Activated CD4-positive, alpha-beta T cell treated with anti-CD3 and anti-CD28 coated beads, Interleukin-2, amount 50 U/mL, for 4 hours (primary cell): ENCODE measurements around the gene NID1.
"Not testable (repeated sequence)": the region's sequence is repeated elsewhere in the genome, so short reads cannot be mapped to it uniquely, and the experiment has no call there.

ENCODE experiments used
- DNase-seq, 2 experiments: peaks; one replicate each; pipeline ENCODE4 v3.0.0-alpha.2; 2020

NID1 gene

GRCh38 chr1:235931171-235931738 is 133.6 kb downstream of the NID1 start:
- DNase-seq, result no peak

GRCh38 chr1:235930543-235930942 is 134.3 kb downstream of the NID1 start:
- no peak for DNase-seq

- DNase-seq, result no peak
These were observed 135.7 kb downstream of the NID1 start for GRCh38 chr1:235929216-235929615.

- DNase-seq, result no peak
These were observed 136.7 kb downstream of the NID1 start for GRCh38 chr1:235928197-235928596.

- not testable (repeated sequence) for DNase-seq
These were observed 137.3 kb downstream of the NID1 start for GRCh38 chr1:235927551-235927950.
